ENCODE data around the gene ADH7.
"Not testable (repeated sequence)": the region's sequence is repeated elsewhere in the genome, so short reads cannot be mapped to it uniquely, and the experiment has no call there.

Gene ADH7

DNA sequence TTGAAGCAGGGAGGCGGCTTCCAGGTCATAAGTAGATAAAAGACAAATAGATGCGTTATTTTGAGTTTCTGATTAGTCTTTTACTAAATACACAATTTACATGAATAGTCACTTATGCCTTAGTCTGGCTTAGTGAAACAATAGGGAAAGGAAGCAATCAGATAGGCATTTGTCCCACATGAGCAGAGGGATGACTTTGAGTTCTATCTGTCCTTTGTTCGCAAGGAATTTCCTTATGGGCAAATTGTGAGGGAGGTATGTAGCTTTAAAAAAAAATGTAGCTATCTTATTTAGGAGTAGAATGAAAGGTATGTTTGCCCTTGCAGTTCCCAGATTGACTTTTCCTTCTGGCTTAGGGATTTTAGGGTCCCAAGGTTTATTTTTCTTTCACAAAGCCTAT lies 56.3 kb downstream of the ADH7 start:
- peaks cover 0 to 35% (median 4%) of the 10 kb centered on the region in 4 donors for H3K4me1 ChIP-seq
- intact Hi-C loops (cut with DNase I; ENCODE audit: low total_unique reads): no loop called here
- no peak overlapping the region for H3K4me3 ChIP-seq
- H3K9me3 ChIP-seq: no peaks in the 10 kb centered on the region
- H3K36me3 ChIP-seq: no peaks in the 10 kb centered on the region
- no peak for DNase-seq
- TF ChIP-seq, protein P1, sequence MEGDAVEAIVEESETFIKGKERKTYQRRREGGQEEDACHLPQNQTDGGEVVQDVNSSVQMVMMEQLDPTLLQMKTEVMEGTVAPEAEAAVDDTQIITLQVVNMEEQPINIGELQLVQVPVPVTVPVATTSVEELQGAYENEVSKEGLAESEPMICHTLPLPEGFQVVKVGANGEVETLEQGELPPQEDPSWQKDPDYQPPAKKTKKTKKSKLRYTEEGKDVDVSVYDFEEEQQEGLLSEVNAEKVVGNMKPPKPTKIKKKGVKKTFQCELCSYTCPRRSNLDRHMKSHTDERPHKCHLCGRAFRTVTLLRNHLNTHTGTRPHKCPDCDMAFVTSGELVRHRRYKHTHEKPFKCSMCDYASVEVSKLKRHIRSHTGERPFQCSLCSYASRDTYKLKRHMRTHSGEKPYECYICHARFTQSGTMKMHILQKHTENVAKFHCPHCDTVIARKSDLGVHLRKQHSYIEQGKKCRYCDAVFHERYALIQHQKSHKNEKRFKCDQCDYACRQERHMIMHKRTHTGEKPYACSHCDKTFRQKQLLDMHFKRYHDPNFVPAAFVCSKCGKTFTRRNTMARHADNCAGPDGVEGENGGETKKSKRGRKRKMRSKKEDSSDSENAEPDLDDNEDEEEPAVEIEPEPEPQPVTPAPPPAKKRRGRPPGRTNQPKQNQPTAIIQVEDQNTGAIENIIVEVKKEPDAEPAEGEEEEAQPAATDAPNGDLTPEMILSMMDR (IDR thresholded peaks at IDR 0.05): no peak
- no peaks in the 10 kb centered on the region for H3K27me3 ChIP-seq
- no peak overlapping the region for H3K27ac ChIP-seq

DNA sequence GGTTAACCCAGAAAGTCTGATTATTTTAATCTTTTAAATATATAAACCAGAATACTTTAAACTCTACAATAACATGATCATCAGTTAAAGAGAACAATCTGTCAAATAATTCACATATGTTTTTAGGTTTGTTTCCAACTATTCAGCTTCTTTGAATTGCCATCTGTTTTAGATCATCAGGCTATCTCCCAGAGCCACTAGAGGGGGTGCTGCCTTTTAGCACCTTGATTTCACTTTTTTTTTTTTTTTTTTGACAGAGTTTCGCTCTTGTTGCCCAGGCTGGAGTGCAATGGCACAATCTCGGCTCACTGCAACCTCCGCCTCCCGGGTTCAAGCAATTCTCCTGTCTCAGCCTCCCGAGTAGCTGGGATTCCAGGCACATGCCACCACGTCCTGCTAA lies 57.8 kb downstream of the ADH7 start:
- intact Hi-C loops (cut with DNase I; ENCODE audit: low total_unique reads); H3K4me3 ChIP-seq; H3K27ac ChIP-seq; DNase-seq; H3K36me3 ChIP-seq; H3K27me3 ChIP-seq; H3K9me3 ChIP-seq: not testable (repeated sequence)
- peaks cover 0 to 20% (median 0%) of the 10 kb centered on the region in 4 donors for H3K4me1 ChIP-seq

DNA sequence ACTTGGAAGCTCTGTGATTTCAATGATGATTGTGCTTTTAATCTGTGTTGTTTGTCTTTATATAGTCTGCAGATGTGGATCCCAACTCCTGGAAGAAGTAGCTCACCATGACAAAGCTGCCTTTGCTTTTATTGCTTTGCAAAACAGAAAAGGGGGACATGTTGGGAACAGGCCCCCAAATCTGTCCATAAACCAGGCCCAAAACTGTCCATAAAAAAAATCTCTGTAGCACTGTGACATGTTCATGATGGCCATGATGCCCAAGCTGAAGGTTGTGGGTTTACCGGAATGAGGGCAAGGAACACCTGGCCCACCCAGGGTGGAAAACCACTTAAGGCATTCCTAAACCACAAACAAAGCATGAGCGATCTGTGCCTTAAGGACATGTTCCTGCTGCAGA lies 62.7 kb downstream of the ADH7 start:
- H3K27me3 ChIP-seq; H3K9me3 ChIP-seq; H3K4me3 ChIP-seq; H3K36me3 ChIP-seq; DNase-seq; H3K27ac ChIP-seq; H3K4me1 ChIP-seq; intact Hi-C loops (cut with DNase I; ENCODE audit: low total_unique reads): not testable (repeated sequence)

DNA sequence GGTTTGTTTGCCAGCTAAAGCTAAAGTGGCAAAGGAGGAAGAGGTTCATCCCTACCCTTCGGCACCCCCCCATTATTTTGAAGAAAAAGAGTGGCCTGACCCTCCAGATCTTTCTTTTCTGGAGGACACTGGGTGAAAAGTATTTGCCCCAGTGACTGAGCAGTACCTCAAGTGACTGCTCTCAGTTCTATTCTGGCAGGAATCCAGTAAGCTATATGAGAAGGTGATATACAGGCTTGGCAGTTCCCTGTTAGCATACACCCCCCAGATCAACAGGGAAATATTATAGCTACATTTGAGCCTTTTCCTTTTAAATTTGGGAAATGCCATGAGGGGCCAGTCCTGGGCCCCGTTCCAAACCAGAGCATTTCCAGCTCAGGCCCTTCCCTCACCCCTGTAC lies 67.3 kb downstream of the ADH7 start:
- H3K27me3 ChIP-seq; H3K36me3 ChIP-seq; intact Hi-C loops (cut with DNase I; ENCODE audit: low total_unique reads); H3K4me3 ChIP-seq; H3K27ac ChIP-seq; H3K9me3 ChIP-seq; H3K4me1 ChIP-seq; DNase-seq: not testable (repeated sequence)

DNA sequence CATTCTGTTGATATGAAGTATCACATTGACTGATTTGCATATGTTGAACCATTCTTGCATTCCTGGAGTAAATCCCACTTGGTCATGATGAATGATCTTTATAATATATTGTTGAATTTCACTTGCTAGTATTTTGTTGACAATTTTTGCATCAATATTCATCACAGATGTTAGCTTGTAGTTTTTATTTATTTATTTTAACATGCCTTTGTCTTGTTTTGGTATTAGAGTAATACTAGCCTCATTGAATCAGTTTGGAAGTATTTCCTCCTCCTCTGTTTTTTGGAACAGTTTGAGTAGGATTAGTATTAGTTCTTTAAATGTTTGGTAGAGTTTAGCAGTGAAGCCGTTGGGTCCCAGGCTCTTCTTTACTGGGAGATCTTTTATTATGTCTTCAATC lies 68.7 kb downstream of the ADH7 start:
- Histone ChIP-seq H3K4me1 (peaks cover 0 to 23% (median 8%) of the 10 kb centered on the region in 4 donors), H3K27ac (no peak overlapping the region), H3K27me3 (no peaks in the 10 kb centered on the region), H3K9me3 (peaks cover 0 to 8% (median 0%) of the 10 kb centered on the region in 3 donors), H3K4me3 (no peak overlapping the region), H3K36me3 (no peaks in the 10 kb centered on the region)
- TF ChIP-seq, protein P1 (IDR thresholded peaks at IDR 0.05): no peak
- no peak for DNase-seq
- intact Hi-C loops (cut with DNase I; ENCODE audit: low total_unique reads): no loop called here

DNA sequence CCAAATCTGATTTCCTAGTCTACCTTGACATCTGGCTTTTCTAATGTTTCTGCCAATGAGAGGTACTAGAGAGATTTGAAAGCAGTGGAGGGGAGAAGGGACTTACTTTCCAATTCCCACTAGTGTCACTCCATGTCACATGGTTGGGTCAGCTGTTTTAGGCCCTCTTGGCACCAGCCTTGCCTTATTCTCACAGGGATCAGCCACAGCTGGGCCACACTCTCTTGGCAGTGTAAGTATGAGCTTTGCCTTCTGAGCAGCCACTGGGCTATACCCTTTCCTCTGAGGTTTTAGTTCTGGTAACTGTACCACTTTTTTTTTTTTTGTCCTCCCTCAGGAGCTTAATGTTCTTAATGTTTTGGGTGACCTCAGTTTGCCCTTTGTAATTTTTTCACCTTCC lies 72.4 kb downstream of the ADH7 start:
- peak in 1 of 2 donors; percentile 70 for DNase-seq
- peak overlapping the region; percentile 47 to 69 for H3K27ac ChIP-seq
- intact Hi-C loops (cut with DNase I; ENCODE audit: low total_unique reads): no loop called here
- TF ChIP-seq, protein P1 (IDR thresholded peaks at IDR 0.05): no peak
- peaks cover 0 to 8% (median 0%) of the 10 kb centered on the region in 3 donors for H3K9me3 ChIP-seq
- H3K27me3 ChIP-seq: no peaks in the 10 kb centered on the region
- H3K4me1 ChIP-seq: peaks cover 0 to 40% (median 15%) of the 10 kb centered on the region in 4 donors
- no peak overlapping the region for H3K4me3 ChIP-seq
- no peaks in the 10 kb centered on the region for H3K36me3 ChIP-seq
